Ovary (tissue), 1 donor: ENCODE results near the gene RPS26.

Experiments used
- EP300 ChIP-seq: sonication (generic); formaldehyde crosslinking; IDR thresholded peaks from one replicate; pipeline ENCODE4 v1.6.1; 2017; ENCODE audit warnings: antibody characterized with exemption
- POLR2A ChIP-seq: fragments of 450-650 bp; IDR thresholded peaks from one replicate; pipeline ENCODE4 v1.6.1; 2017; ENCODE audit warnings: antibody characterized with exemption, mild to moderate bottlenecking, moderate library complexity

DNA sequence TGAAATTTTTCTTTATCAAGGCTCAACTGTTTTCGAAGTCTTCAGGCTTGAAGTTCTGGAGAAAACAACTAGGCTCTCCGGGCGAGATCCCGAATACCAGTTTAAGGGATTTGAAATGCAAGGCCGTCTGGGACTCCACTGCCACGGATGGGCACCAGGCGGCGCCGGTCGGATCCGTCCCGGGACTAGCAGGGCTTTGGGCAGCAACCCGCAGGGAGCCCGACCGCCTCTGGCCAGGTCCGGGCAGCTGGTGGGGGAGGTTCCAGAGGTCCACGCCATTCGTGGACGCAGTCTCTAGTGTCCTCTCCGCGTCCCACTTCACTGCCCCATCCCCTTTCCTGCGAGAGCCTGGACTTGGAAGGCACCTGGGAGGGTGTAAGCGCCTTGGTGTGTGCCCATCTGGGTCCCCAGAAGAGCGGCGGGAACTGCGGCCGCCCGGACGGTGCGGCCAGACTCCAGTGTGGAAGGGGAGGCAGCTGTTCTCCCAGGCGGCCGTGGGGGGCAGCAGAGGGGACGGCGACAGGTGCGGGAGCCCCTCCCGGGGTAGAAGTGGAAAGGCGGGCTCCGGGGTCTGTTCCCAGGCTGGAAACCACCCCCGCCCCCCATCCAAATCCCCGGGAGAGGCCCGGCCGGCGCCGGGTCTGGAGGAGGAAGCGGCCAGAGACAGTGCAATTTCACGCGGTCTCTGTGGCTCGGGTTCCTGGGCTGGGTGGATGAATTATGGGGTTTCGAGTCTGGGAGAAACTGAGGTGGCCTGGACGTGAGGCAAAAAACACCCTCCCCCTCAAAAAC, 37.4 kb downstream of the RPS26 start:
- TF ChIP-seq EP300, result no peak
- TF ChIP-seq POLR2A, result no peak
